Embryonic facial prominence (tissue), 1 donor: ENCODE results near the gene CACNG4.

Experiments
- DNase-seq: peaks from one replicate; pipeline ENCODE4 v3.0.0-alpha.2; 2016; ENCODE audit errors: extremely low spot score

CACNG4 gene

DNA sequence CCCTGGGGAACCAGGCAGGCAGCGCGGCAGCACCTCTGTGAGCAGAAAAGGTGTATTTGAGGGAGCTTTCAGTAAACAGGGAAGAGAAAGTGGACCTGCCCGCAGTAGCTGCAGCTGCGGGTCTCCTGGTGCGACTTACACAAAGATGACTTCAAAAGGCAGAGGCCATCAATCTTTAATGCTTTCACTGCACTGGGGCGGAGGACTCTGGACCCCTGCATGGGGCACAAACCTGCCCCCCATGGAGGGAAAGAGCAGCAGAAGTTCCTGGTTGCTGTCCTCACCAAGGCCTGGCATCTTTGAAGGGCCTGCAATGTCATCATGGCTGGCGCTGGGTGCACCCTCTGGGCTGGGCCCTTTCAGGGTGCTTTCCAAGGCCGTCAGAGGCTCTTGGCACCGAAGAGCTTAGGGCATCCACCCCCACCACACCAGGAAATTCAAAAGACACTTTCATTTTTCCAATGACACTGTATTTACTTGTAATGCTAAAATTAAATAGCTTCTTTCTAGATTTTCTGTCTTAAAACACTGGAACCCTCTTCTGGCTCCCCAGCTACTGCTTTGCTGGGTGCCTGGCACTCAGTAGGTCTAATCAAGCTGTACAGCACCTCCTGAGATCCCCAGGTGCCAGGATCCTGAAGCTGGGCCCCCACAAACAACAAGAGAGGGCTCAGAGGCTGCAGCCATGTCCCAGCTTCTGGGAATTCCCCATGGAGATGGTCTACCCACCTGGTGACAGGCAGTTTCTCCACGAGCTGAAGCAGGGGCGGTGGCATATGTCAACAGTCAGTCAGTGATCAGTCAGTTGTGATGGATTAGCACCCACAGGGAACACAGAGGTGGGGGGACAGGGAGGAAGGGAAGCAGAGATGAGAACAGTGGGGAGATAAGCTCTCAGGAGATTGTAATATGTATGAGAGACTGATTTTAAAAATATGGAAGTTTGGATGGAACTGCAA is 77.7 kb downstream of the CACNG4 start:
- no peak for DNase-seq

GRCh38 chr17:67043283-67043682 is 78.8 kb downstream of the CACNG4 start:
- no peak for DNase-seq

DNA sequence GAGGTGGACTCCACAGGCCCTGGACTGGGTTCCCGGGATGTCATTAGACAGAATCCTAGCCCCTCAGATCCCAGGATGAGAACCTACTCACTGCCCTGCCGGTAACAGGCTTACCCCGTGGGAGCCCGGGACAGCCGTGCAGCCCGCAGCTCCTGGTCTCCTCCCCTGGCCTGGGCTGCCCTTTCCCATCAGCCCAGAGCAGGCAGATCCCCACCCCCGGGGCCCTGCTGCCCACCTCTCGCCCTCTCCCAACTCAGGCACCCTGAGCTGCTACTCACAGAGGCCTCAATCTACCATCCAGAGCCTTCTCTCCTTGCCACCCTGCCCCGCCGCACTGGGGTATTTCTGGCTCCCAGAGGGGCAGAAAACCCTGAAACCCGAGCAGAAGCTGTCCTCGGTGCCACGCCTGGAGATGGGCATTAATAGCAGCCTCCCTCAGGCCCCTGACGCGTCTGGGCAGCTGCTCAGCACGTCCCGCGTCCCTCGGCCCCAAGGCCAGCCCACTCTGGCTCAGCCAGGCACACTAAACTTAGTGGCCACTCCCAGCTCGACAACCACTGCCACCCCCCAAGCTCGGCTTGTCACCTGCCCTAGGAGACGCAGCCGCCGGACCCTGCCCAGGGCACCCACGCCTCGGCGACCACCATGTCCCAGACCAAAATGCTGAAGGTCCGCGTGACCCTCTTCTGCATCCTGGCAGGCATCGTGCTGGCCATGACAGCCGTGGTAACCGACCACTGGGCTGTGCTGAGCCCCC is 79.7 kb downstream of the CACNG4 start, which contains the start of gene CACNG1:
Gene CACNG1 (plus strand): TSS at position 539 of the 757 bp plus-strand sequence. CDS start 107 bp downstream, at position 646.
- no peak for DNase-seq

GRCh38 chr17:67044940-67045339 is 80.4 kb downstream of the CACNG4 start:
- no peak for DNase-seq

GRCh38 chr17:67046398-67046797 is 81.9 kb downstream of the CACNG4 start:
- DNase-seq: no peak

- no peak for DNase-seq
Observed at GRCh38 chr17:67047382-67047781, 82.9 kb downstream of the CACNG4 start.

GRCh38 chr17:67049025-67049739 is 84.7 kb downstream of the CACNG4 start:
- no peak for DNase-seq

DNA sequence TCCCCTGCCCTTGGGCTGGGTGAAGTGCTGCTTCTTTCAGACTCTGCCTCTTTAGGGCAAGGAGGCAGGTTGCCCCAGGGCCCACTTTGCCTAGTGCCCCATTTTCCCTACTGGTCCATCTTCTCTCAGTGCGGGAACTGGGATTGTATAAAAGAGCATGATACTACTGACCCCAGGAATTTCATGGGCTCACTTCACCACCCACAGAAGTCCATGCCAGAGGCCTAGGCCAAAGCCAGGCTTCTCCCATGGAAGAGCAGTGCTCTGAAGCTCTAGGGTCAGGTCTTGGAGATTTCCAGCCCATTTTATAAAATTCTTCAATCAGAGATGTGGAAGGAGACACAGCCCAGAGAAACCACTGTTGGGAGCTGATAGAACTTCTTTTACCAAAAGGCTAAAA is 85.6 kb downstream of the CACNG4 start:
- no peak for DNase-seq

DNA sequence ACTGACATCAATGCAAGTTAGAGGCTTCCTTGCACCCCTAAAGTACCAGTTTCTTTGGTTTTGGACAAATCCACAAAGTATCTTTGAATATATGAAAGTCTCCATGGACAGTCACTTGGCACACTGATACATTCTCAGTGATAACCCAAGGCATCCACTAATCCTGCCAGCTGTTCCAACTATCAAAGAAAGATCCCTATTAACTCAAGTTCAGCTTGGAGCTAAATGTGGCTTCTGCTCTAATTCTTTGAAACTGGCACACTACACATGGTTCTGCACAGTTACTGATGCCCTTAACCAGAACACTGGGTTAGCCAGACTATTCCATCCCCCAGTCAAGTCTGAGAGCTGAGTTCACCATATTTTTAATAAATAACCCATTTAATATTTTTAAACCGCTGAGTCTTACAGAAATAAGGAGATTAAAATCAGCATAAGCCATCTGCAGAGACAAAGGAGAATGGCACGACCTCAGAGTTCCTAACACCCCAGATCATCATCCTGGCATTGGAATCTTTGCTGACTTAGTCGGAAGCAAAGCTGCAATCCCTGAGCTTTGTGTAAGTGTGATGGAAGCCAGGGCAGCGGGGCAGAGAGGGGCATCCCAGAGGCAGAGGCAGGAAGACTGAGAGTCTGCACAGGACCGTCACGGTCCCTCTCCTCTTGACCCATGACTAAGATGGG is 86.1 kb downstream of the CACNG4 start:
- no peak for DNase-seq

DNA sequence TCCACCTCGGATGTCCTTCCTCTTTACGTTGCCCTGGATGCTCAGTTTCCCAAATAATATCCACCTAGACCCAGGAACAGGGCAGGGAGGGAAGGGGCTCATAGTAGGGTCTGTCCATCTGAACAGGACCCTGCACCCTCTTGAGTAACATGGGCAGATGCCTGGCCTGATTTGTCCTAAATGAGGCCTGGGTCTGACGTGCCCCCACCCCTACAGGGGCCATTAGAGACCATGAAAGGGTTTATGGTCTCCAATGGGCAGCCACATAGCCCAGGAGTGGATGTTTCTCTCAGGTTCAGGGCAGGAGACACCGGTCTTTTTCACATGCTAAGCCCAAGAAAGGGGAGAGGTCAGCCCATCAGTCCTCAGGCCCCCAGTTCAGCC is 86.6 kb downstream of the CACNG4 start:
- no peak for DNase-seq

GRCh38 chr17:67051837-67052236 is 87.3 kb downstream of the CACNG4 start:
- no peak for DNase-seq

DNA sequence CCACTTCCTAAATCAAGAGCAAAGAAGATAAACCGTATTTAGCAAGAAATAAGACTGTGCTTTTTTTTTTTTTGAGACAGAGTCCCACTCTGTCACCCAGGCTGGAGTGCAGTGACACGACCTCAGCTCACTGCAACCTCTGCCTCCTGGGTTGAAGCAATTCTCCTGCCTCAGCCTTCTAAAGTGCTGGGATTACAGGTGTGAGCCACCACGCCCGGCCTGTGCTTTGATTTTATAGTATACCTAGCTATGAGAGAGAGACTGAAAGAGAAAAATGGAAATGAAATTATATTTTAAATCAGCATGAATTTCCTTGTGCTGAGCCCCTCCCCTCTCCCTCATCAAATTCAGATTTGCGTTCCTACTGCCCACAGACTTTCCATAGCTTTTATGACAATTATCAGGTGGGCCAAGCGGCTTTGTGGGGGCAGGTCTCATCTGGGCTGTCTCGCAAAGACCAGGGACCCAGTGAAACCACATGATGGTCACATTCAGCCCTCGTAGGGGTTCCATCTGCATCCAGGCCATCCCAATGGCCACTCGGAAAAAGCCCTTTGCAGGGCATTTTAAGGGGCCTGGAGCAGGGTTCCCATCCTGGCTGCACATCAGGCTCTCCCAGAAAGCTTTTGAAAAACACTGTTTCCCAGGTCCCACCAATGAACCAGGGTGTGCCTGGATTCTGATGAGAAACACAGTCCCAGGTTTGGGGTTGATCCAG is 88.4 kb downstream of the CACNG4 start:
- no peak for DNase-seq

GRCh38 chr17:67053438-67054000 is 89.0 kb downstream of the CACNG4 start:
- no peak for DNase-seq

GRCh38 chr17:67054011-67054591 is 89.6 kb downstream of the CACNG4 start:
- DNase-seq: no peak

DNA sequence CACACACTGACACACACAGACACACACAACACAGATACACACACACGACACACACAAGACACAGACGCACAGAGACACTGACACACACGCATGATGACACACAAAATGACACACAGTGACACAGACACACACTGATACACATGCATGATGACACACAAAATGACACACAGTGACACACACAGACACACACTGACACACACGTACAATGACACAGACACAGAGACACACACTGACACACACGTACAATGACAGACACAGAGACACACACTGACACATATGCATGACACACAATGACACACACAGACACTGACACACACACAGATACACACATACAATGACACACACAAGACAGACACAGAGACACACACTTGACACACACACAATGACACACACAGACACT is 90.1 kb downstream of the CACNG4 start:
- DNase-seq: no peak

DNA sequence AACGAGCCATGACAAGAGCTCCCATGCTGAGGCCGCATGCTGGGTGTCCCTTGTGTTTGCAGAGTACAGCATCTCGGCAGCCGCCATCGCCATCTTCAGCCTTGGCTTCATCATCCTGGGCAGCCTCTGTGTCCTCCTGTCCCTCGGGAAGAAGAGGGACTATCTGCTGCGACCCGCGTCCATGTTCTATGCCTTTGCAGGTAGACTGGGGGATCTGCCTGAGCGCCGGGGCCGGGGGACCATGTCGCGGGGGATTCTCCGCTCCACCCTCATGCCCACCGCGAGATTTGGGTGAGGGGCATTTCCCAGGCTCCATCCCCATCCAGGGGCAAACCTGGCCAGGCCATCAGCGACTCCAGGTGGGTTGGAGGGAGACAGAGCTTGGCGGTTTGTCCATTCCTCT is 90.5 kb downstream of the CACNG4 start:
- no peak for DNase-seq

DNA sequence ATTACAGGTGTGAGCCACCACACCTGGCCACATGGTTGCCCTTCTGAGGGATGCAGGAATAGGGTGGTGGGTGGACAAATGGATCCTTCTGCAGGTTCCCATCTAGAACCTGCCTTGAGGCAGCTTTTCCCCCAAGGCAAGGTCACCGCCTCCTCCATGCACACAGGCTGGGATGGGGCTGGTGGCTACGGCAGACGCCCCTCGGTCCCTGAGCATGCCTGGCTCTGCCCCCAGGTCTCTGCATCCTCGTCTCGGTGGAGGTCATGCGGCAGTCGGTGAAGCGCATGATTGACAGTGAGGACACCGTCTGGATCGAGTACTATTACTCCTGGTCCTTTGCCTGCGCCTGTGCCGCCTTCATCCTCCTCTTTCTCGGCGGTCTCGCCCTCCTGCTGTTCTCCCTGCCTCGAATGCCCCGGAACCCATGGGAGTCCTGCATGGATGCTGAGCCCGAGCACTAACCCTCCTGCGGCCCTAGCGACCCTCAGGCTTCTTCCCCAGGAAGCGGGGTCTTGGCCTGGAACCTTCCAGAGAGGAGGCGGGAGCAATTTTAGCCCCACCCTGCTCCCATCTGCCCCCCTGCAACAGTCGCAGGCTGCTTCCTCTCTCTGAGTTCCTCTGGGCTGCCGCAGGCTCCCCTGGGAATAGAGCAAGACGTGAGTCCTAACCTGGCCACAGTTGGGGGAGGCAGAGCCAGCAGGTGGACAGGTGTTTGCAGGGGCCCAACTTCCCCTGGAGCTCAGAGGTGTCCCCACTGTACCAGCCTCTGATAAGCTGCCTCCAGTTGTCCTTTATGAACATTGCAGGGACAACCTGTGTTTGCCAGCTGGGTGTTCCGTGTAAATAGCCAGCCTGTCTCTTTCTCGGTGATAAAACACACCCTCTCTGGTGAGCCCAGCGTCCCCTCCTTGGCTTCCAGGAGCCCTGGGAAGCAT is 91.6 kb downstream of the CACNG4 start:
- DNase-seq: no peak

DNA sequence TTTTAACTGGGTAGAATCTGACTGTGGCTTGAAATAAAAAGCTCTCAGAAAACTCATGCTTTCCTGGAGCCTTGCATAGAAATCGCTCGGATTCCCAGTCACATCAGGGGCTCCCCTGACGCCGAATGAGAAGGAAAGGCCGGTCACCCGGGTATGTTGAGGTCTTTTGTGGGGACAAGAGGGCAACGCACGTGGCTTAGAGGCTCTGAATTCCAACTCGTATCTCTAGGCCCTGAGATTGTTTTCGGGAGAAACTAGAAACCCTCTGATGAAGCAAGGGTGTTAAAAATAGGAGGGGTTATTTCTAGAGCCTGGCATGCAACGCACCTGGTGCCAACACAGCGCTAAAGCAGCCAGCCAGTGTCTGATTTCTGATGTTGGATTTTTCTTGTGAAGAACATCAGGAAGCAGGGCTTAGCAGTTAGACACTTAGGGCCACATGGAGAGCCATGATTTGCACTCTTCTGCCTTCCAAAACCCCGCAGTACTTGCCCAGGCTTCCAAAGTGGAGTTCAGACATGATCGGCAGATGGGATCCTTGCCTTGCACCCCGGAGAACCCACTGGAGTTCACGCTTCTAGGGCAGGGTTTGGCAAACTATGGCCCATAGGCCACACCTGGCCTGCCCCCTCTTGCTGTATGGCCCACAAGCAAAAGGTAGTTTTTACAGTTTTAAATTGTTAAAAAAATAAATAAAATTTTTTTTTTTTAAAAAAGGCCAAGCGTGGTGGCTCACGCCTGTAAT is 92.4 kb downstream of the CACNG4 start:
- DNase-seq: no peak
